ENCODE measurements around the gene CCT3. TPM values are rescaled to one million over a fixed set of nuclear protein-coding genes. Genes with fewer than 3 reads are reported as not detected.
"Not testable (repeated sequence)": the region's sequence is repeated elsewhere in the genome, so short reads cannot be mapped to it uniquely, and the experiment has no call there.

The CCT3 gene
- total RNA-seq, 2 donors from 2014 or later: 124 to 133 TPM

DNA sequence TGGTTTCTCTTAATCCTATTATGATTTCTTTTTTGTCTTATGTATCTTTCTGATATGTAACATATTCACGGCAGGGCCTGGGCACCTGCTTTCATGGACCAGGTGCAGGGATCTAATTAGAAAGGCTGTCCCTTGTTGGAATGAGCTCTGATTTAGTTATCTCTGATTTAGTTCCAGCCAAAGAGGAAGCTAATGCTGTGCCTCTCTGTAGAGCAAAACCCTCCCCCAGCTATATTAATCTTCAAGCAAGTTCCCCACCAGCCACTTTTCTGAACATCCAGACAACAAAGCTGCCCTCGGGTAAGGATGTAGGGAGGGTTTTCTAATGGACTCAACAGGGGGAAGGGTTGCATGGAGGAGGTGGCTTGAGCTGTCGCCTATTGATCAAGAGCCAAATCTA, 6.3 kb upstream of the CCT3 start:
- no peak for DNase-seq (ENCODE audit: low spot score)
- intact Hi-C loops (cut with DNase I): no loop called here

DNA sequence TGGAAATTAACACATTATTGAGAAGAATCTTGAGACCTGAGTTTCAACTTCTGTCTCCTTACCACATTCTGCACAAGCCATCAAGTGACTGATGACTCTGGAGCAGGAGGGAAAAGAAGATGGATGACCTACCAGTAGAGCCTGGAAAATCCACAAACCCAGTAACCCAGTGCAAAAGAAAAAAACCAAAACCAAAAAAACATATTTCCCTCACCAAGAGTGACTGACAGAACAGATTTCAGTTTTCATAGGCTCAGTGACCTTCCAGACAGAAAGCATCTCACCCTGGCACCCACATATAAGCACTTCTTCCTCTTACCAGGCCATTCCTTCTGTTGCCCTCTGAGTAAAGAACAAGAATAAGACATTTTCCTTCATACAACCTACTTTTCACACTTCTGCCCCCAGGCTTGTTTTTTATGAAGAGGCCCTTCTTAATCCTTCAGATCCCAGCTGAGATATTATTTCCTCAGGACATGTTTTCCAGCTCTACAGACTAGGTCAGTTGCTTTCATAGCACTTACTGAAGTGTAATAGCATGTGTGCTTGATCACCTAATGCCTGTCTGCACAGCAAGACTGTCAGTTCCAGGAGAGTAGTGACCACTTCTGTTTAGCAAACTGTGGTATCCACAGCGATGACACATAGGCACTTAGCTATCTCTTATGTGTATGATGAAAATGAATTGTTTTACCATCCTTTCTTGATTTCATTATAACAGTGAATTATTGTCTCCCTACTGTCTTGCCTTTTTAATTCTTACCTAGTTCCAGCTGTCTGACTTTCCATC, 4.3 kb upstream of the CCT3 start:
- DNase-seq (ENCODE audit: low spot score): no peak
- intact Hi-C loops (cut with DNase I): no loop called here

DNA sequence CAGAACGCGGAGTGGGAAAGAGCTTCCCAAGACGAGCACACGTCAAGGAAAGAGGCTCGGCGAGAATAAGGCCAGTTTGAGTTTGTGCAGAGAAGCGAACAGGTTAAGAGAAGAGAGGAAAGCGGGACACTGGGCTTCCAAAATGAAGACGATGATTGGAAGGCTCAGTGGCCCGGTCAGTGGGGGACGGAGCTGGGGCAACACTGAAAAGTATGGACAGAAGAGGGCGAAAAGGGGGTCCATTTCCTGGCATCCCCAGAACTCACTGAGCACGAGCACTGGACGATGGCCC, 258 bp downstream of the CCT3 start:
- intact Hi-C loops (cut with DNase I): no loop called here
- DNase-seq (ENCODE audit: low spot score): no peak

DNA sequence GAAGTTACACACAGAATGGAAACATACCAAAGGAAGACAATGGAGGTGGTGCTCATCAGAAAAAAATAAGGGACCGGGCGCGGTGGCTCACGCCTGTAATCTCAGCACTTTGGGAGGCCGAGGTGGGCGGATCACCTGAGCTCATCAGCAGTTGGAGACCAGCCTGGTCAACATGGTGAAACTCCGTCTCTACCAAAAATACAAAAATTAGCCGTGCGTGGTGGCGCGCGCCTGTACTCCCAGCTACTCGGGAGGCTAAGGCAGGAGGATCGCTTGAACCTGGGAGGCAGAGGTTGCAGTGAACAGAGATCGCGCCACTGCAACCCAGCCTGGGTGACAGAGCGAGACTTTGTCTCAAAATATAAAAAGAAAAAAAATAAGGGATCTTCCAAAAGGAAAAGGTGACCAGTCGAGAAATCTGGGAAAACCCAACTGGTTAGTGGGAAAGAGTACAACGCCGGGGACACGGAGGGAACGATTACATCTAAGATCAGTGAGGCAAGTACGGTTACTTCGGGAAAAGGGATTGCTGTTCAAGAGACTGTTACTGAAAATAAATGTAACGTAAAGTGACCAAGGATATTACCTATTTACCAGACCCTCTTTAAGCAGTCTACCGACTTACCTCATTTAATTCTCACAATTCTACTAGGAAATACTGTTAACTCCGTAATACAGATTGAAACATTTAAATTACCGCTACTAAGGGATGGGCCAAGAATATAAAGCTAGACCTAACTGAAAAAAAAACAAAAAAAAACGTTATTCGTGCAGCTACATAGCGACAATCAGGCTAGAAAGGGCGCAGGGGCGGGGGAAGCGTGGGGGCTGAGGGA, 822 bp downstream of the CCT3 start:
- DNase-seq (ENCODE audit: low spot score): no peak
- intact Hi-C loops (cut with DNase I): no loop called here

DNA sequence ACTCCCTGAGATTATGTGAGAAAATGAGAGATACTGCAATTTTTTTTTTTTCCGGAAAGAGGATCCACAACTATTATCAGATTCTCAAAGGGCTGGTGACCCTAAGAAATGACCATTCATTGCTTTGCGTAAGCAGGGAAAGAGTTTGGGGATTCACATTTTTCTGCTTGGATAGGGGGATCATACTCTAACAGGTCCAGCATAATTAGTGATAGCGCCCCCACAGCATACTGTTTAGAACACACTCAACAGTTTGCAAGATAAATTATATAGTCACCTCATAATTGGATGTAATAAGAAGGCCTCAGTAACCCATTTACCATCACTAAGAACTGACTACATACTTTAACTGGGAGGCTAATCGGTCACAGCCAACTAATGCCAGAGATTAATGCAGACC, 1.9 kb downstream of the CCT3 start:
- intact Hi-C loops (cut with DNase I): no loop called here
- no peak for DNase-seq (ENCODE audit: low spot score)

DNA sequence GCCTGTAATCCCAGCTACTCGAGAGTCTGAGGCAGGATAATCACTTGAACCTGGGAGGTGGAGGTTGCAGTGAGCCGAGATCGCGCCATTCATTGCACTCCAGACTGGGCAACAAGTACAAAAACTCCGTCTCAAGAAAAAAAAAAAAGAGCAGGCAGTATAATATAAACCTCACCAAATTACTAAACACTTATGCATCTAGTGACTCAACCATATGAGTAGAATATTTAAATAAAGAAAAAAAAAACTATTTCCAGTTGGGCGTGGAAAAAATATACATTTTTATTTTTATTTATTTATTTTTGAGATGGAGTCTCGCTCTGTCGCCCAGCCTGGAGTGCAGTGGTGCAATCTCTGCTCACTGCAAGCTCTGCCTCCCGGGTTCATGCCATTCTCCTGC, 14.9 kb downstream of the CCT3 start:
- intact Hi-C loops (cut with DNase I); DNase-seq (ENCODE audit: low spot score): not testable (repeated sequence)

DNA sequence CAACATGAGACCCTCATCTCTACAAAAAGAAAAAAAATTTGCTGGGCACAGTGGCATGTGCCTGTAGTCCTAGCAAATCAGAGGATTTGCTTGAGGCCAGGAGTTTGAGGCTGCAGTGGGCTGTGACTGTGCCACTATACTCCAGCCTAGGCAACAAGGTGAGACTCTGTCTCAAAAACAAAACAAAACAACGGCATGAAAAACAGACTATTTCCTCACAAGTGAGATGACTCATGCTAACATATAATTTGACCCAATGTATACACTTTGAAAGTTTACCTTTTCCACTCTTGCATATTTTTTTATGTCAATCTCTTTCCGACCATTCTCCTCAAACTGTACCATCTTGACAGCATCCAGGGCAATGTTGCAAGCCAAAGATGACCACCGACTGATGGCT, 17.5 kb downstream of the CCT3 start:
- intact Hi-C loops (cut with DNase I): no loop called here
- no peak for DNase-seq (ENCODE audit: low spot score)

DNA sequence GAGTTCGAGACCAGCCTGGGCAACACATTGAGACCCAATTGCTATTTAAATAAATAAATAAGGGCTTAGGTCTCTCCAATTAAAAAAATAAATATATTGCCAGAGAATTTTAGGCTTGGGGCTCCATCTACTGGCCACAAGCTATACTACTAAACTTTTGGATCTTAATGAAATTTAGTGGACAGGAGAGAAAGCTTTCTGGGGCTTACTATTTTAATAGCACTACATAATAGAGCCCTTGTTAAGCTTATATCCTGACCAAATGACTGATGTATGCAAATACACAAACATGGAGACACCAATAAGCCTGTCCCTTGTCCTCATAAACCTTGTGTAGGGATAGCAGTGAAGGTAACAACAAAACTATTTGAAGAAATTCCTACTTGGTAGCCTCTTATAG, 18.4 kb downstream of the CCT3 start:
- intact Hi-C loops (cut with DNase I): no loop called here
- no peak for DNase-seq (ENCODE audit: low spot score)

DNA sequence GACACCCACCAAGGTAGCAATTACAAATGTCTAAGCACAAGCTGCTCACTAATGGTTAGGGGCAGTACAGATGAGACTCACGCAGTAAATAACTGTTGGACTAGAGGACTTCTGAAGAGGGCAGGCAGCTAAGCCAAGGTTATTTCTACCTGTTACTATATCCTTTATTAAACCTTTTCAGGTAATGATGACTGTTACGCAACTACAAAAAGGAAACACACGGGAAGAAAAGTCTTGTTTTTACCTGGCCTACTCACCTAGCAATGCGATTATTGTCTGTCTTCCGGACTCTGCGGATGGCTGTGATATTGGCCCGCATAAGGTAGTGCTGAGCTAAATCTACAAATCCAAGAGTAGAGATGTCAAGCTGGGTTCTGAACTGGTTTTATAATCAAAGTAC, 21.2 kb downstream of the CCT3 start:
- intact Hi-C loops (cut with DNase I): no loop called here
- DNase-seq (ENCODE audit: low spot score): no peak

DNA sequence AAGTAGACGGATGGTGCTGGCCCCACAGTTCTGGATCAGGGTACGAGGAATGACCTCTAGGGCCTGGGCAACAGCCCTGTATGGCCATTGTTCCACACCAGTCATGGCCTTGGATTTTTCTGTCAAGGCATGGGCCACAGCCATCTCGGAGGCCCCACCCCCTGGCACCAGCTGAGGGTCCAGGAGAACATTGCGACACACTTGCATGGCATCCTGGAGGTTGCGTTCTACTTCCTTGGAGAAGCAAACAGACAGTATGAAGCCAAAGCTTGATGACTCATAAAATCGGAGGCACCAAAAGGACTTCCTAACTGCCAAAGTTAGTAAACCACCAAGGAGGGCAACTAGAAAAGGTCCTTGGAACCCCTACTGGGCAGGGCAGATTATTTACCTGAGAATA, 27.1 kb downstream of the CCT3 start:
- DNase-seq (ENCODE audit: low spot score): peak; percentile 74
- intact Hi-C loops (cut with DNase I): no loop called here

DNA sequence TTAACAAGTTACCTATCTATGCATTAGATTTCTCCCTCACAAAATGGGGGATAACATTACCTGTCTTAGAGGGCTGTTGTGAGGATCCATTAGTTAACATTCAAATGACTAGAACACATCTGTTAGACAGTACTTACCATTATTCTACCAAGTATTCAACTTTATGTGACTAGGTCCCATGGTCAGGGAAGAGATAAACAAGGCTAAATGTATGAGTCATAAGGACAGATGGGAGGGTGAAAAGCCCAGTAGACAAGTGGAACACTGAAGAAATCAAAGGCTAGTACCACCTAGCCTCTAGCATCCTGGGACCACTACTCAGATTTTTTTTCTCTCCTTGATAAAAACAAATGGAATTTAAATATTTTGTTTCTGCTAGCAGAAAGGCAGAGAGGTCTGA, 30.0 kb downstream of the CCT3 start:
- DNase-seq (ENCODE audit: low spot score): no peak
- intact Hi-C loops (cut with DNase I): no loop called here

DNA sequence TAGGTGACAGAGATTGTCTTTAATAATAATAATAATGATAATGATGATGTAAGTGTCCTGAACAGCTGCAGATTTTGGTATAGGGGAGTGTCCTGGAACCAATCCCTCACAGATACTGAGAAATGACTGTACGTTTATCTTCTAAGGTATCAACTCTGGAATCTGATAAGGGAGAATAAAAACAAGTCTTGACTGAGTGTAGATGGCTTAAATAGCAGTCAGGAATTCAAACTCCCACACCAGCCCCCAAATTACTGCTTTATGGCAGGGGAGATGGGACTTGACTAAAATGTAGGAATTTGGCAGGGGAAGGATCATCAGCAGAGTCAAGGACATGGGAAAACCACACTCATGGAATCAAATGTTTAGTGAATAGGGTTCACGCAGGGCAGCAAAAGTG, 32.9 kb downstream of the CCT3 start:
- intact Hi-C loops (cut with DNase I): no loop called here

DNA sequence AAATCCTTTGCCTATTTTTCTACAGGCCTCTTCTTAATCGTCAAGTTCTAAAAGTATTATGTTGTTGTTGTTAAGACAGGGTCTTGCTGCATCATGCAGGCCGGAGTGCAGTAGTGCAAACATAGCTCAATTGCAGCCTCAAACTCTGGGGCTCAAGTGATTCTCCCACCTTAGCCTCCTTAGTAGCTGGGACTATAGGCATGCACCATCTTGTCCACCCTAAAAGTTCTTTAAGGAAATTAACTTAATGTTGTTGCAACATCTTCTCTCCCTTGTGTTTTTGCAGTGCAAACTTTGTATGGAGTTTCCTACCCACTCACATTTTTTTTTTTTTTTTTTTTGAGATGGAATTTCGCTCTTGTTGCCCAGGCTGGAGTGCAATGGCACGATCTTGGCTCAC, 34.9 kb downstream of the CCT3 start:
- intact Hi-C loops (cut with DNase I): no loop called here
- no peak for DNase-seq (ENCODE audit: low spot score)

More for the DNA sequence above, 32.9 kb downstream of the CCT3 start:
- DNase-seq (ENCODE audit: low spot score): no peak

DNA sequence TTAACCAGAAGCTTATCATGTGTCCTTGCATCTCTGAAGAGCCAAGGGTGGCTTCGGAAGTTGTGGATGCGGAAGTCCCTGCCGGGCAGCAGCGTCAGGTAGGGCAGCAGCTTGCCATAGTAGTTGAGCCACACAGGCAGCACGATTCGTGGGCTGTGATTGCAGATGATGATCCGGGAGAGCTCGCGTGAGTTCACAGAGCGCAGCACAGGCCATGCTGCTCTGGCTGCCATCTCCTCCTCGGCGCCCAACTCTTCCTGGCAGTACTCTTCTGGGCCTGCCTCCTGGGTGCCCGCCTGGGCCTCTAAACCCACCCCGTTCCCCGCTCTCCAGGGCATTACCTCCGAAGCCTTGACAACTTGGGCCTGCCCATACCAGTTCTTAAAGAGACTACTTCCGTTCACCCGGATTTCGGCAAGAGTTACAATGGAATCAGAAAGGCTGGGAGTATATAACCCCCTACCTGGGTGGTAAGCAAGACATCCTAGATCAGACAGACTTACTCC, 39.2 kb downstream of the CCT3 start, which contains the start of gene VHLL:
Gene VHLL (minus strand): TSS at position 456 of the 506 bp plus-strand sequence. CDS start 118 bp downstream, at position 338.
- peak; percentile 57 for DNase-seq (ENCODE audit: low spot score)
- intact Hi-C loops (cut with DNase I): no loop called here

DNA sequence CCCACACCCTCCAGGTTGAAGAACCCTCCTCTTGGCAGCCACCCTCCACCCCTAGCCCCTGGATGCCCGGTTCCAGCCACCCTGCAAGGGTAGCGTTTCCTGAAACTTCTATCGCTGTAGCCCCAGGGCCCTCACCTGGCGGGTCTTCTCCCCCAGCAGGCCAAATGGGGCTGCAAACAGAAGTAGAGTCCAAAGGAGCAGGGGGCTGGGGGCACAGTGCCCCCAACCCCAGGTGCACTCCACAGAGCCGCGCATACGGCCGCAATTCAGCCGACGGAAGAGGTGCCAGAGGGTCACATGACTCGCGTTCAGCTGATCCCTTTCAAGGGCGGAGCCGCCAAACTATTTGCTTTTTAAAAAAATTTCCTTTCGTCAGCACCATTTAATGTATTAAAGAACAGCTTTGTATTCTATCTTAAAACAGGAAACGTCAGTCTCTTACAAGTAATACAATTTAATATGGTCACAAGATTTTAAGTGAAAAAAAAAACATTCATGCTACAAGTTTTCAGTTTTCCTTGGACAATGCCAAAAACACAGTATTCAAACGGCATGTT, 42.6 kb downstream of the CCT3 start, which contains the start of gene GLMP:
Gene GLMP (minus strand): TSS at position 289 of the 557 bp plus-strand sequence. CDS start 34 bp downstream, at position 255.
- peak; percentile 88 for DNase-seq (ENCODE audit: low spot score)
- intact Hi-C loops (cut with DNase I): no loop called here

DNA sequence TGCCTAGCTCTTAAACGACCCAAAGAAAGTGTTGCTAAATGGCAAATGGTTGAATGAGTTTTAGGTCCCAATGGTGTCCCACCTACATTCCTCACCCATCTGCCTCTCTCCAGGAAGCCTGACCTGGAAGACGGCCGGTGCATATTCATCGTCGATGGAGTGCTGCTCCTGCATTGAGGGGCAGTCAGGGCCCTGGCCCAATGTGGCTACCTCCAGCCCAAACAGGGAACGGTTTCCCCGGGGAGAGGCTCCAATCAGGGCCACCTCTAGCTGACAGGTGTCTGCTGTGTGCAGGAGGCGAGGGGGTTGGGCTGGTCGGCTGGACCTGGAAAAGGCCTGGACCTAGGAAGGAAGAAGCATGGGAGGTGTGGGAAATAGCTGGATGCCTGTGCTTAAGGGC, 44.2 kb downstream of the CCT3 start:
- peak; percentile 78 for DNase-seq (ENCODE audit: low spot score)
- intact Hi-C loops (cut with DNase I): no loop called here

DNA sequence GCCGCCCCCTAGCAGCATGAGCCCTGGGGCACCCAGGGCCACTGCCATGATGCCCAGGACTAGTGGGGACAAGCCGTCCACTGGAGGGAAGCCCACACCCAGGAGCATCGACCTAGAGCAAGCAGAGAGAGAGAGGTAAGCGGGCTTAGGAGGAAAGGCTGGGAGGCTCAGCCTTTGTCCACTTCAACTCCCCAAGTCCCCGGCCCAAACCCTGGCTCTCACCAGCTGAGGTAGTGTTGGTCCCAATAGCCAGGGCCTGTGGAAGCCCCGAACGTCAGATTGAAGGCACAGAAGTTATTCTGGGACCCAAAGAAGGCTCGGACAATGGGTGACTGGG, 45.0 kb downstream of the CCT3 start:
- DNase-seq (ENCODE audit: low spot score): peak; percentile 67
- intact Hi-C loops (cut with DNase I): no loop called here

DNA sequence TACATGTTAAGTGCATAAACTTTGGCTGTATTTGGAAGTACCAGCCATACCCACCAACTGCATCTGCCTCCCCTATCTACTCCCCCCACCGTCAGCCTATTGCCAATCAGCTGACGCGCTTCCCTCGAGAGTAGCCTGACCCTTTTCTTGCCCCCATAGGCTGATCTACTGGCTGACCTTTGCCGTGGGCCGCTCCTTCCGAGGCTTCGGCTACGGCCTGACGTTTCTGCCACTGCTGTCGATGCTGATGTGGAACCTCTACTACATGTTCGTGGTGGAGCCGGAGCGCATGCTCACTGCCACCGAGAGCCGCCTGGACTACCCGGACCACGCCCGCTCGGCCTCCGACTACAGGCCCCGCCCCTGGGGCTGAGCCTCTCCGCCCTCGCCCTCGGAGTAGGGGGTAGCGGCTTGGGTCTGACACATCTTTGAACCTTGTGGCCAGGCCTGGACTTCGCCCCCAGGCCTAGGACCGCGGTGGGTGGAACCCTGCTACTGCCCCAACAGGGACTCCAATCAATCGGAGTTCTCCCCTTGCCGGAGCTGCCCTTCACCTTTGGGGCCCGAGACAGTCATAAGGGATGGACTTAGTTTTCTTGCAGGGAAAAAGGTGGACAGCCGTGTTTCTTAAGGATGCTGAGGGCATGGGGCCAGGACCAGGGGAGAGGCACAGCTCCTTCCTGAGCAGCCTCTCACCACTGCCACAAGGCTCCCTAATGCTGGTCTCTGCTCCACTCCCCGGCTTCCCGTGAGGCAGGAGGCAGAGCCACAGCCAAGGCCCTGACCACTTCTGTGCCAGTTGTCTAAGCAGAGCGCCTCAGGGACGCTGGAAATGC, 46.6 kb downstream of the CCT3 start:
- DNase-seq (ENCODE audit: low spot score): peak; percentile 97

DNA sequence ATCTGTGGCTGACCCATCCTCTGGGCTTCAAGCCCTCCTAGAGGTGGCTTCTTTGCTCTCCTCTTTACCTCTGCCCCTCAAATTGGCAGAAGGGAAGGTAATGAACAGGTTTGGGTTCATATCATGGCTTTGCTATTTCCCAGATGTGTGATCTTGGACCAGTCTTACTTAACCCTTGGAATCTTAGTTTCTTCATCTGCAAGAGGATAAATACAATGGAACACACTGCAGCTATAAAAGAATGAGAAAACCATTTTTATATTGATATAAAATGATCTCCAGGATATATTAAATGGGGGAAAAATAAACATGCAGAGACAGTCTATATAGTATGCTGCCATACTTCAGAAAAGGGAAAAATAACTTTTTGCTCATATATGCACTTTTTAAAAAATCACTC, 48.2 kb downstream of the CCT3 start:
- DNase-seq (ENCODE audit: low spot score): no peak
- intact Hi-C loops (cut with DNase I): loop anchor here in 1 of 2 donors (5.0 kb wide), 1 partner anchor 1973 kb away; no protein-coding TSS in a partner anchor

More for the DNA sequence above, 46.6 kb downstream of the CCT3 start:
- intact Hi-C loops (cut with DNase I): no loop called here

Measured in posterior vena cava (tissue), 2 donors.